ENCODE measurements around the gene PTS. TPM values are rescaled to one million over a fixed set of nuclear protein-coding genes. Genes with fewer than 3 reads are reported as not detected.
"Not testable (repeated sequence)": the region's sequence is repeated elsewhere in the genome, so short reads cannot be mapped to it uniquely, and the experiment has no call there.

Gene PTS
- total and polyA plus RNA-seq, 12 donors: 22.5 to 75.0 (median 27.7) TPM

DNA sequence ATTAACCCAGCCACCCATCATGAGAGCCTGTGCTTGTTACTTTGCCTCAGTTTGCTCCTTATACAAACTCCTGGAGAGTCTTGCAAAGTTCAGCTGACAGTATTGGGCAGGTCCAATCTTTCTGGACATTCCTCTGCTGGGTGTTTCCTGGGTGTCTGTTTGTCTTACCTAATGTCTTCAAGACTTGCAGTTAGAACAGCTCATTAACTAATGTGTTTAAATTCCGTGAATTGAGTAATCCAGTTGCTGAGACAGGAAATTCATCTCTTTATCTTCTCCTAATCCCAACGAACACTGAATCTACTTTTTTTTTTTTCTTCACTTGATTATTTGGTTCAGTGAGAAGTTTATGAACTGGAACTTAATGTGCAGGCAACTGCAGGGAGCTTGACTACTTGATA is 30.3 kb upstream of the PTS start:
- intact Hi-C loops (cut with DNase I): no loop called here
- H3K27me3 ChIP-seq: no peaks in the 10 kb centered on the region
- H3K36me3 ChIP-seq: peaks cover 0 to 50% (median 0%) of the 10 kb centered on the region in 9 donors
- no peak overlapping the region for H3K4me3 ChIP-seq
- TF ChIP-seq, protein P1, sequence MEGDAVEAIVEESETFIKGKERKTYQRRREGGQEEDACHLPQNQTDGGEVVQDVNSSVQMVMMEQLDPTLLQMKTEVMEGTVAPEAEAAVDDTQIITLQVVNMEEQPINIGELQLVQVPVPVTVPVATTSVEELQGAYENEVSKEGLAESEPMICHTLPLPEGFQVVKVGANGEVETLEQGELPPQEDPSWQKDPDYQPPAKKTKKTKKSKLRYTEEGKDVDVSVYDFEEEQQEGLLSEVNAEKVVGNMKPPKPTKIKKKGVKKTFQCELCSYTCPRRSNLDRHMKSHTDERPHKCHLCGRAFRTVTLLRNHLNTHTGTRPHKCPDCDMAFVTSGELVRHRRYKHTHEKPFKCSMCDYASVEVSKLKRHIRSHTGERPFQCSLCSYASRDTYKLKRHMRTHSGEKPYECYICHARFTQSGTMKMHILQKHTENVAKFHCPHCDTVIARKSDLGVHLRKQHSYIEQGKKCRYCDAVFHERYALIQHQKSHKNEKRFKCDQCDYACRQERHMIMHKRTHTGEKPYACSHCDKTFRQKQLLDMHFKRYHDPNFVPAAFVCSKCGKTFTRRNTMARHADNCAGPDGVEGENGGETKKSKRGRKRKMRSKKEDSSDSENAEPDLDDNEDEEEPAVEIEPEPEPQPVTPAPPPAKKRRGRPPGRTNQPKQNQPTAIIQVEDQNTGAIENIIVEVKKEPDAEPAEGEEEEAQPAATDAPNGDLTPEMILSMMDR (IDR thresholded peaks at IDR 0.05): no peak
- H3K27ac ChIP-seq: no peak overlapping the region
- H3K4me1 ChIP-seq: peaks cover 0 to 9% (median 0%) of the 10 kb centered on the region in 9 donors
- 46 to 62% methylated on average over 2 of the region's 2 CpGs for WGBS, 2 donors
- DNase-seq (no peak), ATAC-seq (no peak)
- H3K9me3 ChIP-seq: no peaks in the 10 kb centered on the region

- H3K36me3 ChIP-seq: peaks cover 0 to 56% (median 0%) of the 10 kb centered on the region in 9 donors
- TF ChIP-seq, protein P1 (IDR thresholded peaks at IDR 0.05): no peak
- intact Hi-C loops (cut with DNase I): no loop called here
- no peak overlapping the region for H3K4me3 ChIP-seq
- 90 to 91% methylated on average over 2 of the region's 2 CpGs for WGBS, 2 donors
- ATAC-seq (no peak), DNase-seq (no peak)
- H3K27ac ChIP-seq: no peak overlapping the region
- H3K9me3 ChIP-seq: no peaks in the 10 kb centered on the region
- H3K27me3 ChIP-seq: no peaks in the 10 kb centered on the region
- H3K4me1 ChIP-seq: peaks cover 0 to 9% (median 0%) of the 10 kb centered on the region in 9 donors
Observed at GRCh38 chr11:112196519-112197087, 29.6 kb upstream of the PTS start.

GRCh38 chr11:112199101-112199500 is 27.1 kb upstream of the PTS start:
- H3K9me3 ChIP-seq; H3K4me3 ChIP-seq; H3K27ac ChIP-seq; H3K27me3 ChIP-seq; DNase-seq; intact Hi-C loops (cut with DNase I); ATAC-seq; H3K4me1 ChIP-seq: not testable (repeated sequence)
- H3K36me3 ChIP-seq: peaks cover 0 to 70% (median 3%) of the 10 kb centered on the region in 9 donors
- WGBS, 2 donors: 79 to 85% methylated on average over 4 of the region's 4 CpGs

DNA sequence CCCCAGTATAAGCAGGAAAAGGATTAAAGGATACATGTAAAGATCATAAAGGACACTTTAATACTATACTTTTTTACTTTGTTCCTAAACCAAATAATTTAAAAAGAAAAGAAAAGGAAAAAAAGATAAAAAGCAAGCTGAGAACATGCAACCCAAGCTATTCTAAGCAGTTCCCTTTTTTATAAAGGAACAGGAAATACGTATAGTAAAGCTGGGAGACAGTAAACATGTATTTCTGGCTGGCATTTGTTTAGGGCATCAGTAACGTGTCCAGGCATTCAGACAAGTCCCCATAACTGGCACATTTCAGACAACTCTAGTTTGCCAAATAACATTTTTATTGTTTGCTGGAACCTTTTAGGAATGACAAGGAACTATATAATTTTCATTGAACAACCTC is 26.0 kb upstream of the PTS start:
- Histone ChIP-seq H3K4me1 (peaks cover 0 to 9% (median 0%) of the 10 kb centered on the region in 9 donors), H3K27me3 (no peaks in the 10 kb centered on the region), H3K4me3 (no peak overlapping the region), H3K36me3 (peaks cover 0 to 71% (median 4%) of the 10 kb centered on the region in 9 donors), H3K9me3 (no peaks in the 10 kb centered on the region), H3K27ac (peak overlapping the region in 1 of 10 donors; percentile 3)
- DNase-seq (no peak), ATAC-seq (no peak)
- TF ChIP-seq, protein P1 (IDR thresholded peaks at IDR 0.05): no peak
- intact Hi-C loops (cut with DNase I): no loop called here
- 38 to 57% methylated on average over 2 of the region's 2 CpGs for WGBS, 2 donors

GRCh38 chr11:112206071-112206470 is 20.2 kb upstream of the PTS start:
- no peaks in the 10 kb centered on the region for H3K9me3 ChIP-seq
- WGBS, 2 donors: 95 to 96% methylated on average over 23 of the region's 23 CpGs
- H3K27ac ChIP-seq: no peak overlapping the region
- no peak for DNase-seq
- no peaks in the 10 kb centered on the region for H3K4me1 ChIP-seq
- H3K4me3 ChIP-seq: no peak overlapping the region
- H3K36me3 ChIP-seq: peaks cover 0 to 61% (median 4%) of the 10 kb centered on the region in 9 donors
- intact Hi-C loops (cut with DNase I): no loop called here
- no peak for ATAC-seq
- no peaks in the 10 kb centered on the region for H3K27me3 ChIP-seq
- TF ChIP-seq, protein P1 (IDR thresholded peaks at IDR 0.05): no peak

Measured in heart right ventricle (tissue), 16 donors.